GM19397 (cell line): Measurements from ENCODE around the gene LRRFIP1.
A peak's percentile ranks its signal among the peaks of the same experiment; 100 is the strongest.
"Not testable (repeated sequence)": the region's sequence is repeated elsewhere in the genome, so short reads cannot be mapped to it uniquely, and the experiment has no call there.

ENCODE experiments used
- ATAC-seq: cut with Tn5 transposase; IDR thresholded peaks from one replicate; pipeline ENCODE4 v1.9.1; 2021; ENCODE audit warnings: mild to moderate bottlenecking, moderate library complexity; ENCODE audit not compliant: unreplicated experiment

LRRFIP1 gene

GRCh38 chr2:237743024-237743423, 115.6 kb downstream of the LRRFIP1 start:
- ATAC-seq: no peak

DNA sequence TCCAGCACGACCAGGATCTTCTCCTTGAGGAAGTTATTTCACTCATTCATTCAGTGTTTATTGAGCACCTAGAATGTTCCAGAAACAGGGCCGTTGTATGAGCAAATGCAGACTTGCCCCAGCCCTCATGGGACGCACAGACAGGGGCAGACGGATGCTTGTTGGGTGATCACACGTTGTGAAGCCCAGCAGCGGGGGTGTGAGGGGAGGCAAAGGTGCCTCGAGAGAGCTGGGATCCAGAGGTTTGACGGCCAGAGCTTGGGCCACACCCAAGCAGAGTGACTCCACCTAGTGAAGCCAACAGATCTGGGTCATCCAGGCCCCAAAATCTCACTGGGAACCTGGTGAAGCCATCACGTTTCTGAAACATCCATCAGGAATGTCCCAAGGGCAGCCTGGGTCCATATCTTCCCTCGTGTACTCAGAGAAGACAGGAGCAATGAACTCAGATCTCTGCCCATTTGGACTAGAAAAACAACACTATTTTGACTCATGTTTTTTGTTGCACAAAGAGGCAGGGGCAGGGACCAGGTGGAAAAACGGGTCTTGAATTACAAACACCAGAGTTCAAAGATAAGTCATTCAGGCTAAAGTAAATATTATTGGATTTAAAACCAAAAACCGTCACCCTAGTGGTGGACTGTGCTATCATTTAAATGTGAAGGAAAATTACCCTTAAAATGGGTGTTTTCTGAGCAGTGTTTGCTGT, 116.3 kb downstream of the LRRFIP1 start:
- ATAC-seq: no peak

DNA sequence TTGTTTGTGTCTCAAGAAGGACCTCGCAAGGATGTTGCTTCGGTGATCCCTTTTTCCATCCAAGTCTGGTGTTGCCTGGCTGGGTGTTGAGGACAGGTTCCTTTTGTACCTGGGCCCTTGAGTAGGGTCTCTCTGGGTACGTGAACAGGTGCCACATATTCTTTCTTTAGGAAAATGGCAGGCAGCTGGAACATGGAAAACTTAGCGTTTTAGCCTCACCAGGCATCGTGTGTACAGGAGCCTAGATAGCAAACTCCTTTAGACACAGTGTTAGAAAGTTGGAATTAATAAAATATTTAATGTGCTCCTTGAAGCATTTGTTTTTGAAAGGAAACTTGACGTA, 116.9 kb downstream of the LRRFIP1 start:
- ATAC-seq: no peak

GRCh38 chr2:237744613-237745249, 117.3 kb downstream of the LRRFIP1 start:
- ATAC-seq: no peak

DNA sequence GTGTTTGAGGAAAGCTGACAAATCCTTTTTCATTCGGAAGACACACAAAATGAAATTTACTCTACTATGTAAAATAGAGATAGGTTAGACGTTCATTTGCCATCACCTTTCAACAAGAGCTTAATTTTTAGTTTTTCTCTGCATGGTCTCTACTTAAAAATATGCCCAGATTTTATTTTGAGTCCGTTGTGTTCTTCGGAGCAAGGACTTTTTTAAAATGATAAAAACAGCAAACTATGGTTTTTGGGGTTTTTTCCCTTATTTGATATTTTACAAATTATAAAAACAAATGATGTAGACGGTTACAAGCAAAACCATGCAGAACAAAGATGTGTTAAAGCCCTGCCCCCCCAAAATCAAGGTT, 117.8 kb downstream of the LRRFIP1 start:
- ATAC-seq: no peak

DNA sequence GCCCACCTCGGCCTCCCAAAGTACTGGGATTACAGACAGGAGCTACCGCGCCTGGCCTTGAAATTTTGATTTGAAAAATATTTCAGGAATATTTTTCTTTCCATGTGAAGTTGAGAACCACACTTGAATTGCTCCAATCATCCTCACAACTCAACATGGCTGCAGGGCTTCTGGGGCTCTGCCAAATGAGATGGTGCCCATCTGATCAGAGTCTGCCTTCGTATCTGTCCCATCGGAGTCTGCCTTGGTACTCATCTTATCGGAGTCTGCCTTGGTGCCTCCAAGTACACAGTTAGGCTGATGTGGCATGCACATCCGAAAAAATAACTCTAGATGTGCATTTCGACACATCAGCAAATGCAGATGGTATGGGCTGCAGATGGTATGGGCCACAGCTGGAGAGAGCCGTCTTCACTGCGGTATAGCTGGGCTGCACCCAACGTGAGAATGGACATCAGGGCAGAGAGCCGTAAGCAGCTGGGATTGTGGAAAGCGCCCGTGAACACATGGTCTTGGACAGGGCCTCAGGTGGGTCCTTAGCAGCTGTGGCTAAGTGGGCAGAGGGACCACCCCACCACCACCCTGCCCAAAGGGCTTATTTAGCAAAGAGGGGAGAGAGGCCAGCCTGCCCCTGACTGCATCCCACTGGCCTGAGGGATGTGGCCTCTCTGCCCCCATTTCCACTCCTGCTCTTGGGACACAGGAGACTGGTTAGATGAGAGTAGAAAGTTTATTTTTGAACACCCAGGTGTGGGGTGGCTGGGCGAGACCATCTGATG, 119.1 kb downstream of the LRRFIP1 start:
- ATAC-seq: no peak

DNA sequence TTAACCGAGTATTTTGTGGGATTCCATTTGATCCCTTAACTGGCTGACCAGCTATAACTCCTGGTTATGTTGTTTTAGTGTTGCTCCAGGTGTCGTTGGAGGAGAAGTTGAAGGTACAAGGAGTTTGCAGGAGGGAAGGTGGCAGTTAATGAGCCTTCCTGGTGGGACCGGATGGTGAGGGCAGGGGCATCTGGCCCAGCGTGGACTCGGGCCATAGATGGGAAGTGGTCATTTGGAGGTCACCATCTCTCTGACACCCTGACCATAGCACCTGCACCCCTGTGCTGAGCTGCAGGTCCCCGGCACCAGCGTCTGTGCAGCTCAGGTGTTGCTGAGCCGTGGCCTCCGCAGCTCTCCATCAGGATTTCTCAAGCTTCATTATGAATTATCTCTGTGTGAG, 119.8 kb downstream of the LRRFIP1 start:
- ATAC-seq: no peak

DNA sequence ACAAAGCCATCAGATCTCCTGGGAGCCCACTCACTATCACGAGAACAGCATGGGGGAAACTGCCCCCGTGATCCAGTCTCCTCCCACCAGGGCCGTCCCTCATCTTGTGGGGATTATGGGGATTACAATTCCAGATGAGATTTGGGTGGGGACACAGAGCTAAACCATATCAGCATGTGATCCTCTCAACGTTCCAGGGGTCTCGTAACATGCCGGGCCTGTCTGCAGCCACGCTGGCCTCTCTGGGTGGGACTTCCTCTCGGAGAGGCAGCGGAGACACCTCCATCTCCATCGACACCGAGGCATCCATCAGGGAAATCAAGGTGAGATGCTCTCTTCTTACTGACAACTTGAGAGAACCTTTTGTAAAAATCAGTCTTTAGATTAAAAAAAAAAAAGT, 121.6 kb downstream of the LRRFIP1 start:
- no peak for ATAC-seq

DNA sequence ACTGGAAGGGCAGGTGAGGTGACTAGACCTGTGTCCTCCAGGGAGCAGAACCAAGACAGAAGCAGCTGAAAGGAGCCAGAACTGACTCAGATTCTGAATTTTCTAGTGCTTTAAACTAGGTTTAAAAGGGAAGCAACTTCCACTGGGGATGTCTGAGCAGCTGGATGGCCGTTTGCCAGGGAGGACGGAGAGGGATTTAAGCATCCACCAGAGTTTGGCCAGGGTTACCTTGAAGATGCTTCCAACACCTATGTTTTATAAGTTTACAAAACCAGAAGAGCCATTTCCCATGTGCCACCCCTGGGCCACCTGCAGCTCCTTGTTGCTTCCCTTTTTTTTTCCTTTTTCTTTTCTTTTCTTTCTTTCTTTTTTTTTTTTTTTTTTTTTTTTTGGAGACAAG, 122.6 kb downstream of the LRRFIP1 start:
- ATAC-seq: no peak

DNA sequence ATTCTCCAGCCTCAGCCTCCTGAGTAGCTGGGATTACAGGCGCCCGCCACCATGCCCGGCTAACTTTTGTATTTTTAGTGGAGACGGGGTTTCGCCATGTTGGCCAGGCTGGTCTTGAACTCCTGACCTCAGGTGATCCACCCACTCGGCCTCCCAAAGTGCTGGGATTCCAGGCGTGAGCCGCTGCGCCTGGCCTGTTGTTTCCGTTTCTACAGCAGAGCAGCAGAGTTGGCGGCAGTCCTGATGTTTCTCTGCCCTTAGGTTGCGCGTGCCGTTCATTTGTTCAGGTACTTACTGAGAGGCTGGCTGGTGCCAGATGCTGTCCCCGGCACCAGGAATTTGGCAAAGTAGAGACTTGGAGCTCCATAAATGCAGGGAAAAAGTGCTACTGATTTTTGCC, 123.1 kb downstream of the LRRFIP1 start:
- ATAC-seq: not testable (repeated sequence)

DNA sequence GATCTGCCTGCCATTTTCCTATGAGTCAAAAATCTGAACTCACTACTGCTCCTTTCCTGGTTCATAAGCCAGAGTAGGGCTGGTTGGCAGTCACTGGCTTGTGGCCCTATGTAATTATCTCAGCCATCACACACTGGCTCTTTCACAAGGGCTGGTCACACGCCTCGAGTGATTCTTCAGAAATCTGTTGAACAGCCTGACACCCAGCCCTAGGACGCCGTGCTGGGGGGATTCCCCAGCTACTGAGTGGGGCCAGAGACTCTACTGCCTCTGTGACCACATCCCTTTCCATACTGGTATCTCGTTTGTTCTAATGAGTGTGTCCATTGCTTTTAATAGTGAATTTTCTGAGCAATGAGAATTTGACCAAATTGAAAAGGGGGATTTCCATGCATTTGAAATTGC, 125.4 kb downstream of the LRRFIP1 start:
- ATAC-seq: peak; percentile 97

- ATAC-seq: no peak
Measured at GRCh38 chr2:237754182-237754581, 126.8 kb downstream of the LRRFIP1 start.

DNA sequence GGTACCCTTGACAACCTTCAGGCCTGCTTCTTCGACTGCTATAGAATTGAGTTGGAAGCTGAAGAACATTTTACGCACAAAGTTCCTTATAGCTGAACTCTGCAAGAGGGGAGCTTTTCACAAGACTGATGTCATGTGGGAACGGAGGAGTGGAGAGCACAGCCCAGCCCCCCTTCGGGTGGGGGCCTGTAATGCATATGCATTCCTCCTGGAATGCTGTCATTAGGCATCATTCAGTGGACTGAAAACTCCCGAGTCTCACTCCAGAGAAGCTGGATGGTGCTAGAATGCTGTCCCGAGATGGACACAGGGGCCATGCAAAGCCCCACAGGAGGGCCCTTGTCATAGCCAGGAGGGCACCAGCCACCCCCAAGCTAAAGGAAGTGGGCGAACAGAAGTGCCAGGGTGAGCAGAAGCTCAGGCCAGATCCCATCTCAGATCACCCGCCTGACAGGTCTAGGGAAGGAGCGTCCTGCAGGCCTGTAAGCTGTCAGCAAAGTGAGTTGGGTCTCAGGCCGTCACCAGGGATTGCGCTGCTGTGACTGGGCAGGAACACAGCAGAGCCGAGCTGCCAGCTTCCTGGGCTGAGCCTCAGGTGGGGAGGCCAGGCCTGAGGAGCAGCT, 127.3 kb downstream of the LRRFIP1 start:
- no peak for ATAC-seq

GRCh38 chr2:237757616-237758015, 130.2 kb downstream of the LRRFIP1 start:
- ATAC-seq: no peak

DNA sequence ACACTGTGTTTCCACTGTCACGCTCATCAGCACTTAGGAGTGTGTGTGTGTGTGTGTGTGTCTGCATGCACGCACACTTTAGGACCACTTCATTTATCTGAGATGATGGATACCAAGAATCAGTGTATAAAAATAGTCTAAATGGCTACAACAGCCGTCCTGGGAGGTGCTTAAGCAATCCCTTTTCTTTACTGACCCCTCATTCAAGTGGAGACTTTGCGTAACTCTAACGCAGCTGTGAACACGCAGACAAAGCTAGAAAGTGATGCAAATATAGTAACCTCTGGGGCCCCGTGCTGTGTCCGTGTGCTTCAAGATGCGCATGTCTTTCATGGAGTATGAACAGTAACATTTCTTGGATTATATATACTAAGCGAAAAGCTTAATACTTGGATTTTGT, 130.8 kb downstream of the LRRFIP1 start:
- no peak for ATAC-seq

DNA sequence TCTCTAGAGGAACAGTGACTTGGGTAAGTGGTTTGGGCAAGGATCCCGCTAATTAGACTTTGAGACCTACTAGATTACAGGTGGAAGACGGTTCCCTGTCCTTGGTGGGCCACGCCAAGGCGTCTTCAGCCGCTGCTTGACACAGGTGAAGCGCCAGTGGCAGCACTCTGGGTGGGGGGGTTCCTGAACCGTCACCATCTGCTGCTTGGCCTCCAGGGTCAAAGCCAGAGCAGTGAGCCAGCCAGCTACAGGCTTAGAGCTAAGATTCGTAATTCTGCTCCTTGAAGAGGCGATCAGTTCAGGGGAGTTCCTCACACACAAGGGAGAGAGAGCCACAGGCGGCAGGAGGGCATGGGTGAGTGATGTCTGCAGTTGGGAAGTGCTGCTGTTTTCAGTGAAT, 131.8 kb downstream of the LRRFIP1 start:
- ATAC-seq: no peak

DNA sequence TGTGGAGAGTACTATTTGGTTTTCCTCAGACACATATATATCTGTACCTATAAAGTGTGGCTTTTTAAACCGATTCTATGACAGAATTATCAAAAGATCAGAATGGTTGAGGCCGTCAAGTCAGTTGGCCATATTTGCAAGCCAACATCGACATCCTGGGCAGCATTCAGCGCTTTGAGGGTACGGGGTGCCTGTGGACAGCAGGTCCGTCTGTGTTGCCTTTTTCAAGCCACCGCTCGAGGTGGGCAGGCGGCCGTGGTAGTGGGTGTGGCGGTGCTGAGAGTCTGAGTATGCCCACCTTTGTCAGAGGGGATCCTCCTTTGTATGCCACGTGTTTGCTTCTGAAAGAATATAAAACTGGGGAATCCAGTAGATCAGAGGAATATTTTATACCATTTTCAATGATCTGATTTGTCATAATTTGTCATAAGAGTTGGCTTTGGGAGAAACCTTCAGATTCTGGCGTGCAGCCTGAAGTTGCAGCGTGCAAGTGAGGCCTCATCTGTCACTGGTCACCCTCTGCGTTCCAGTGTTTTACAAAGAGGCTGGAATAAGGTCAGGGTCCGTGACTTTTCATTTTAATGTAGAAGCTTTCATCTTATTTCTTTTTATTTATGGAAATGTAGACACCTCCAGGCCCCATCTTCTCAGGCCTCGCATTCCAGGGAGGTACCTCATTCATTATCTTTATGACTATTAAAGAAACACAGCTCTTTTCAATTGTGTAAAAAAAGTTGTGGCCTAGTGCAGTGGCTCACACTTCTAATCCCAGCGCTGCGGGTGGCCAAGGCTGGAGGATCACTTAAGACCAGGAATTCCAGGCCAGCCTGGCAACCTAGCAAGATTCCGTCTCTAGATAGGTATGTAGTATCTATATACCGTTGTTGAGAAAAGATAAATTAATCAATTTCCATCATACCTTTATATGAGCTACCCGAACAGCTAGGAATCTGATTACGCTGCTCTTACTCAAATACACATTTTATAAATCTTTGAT, 133.4 kb downstream of the LRRFIP1 start:
- no peak for ATAC-seq

DNA sequence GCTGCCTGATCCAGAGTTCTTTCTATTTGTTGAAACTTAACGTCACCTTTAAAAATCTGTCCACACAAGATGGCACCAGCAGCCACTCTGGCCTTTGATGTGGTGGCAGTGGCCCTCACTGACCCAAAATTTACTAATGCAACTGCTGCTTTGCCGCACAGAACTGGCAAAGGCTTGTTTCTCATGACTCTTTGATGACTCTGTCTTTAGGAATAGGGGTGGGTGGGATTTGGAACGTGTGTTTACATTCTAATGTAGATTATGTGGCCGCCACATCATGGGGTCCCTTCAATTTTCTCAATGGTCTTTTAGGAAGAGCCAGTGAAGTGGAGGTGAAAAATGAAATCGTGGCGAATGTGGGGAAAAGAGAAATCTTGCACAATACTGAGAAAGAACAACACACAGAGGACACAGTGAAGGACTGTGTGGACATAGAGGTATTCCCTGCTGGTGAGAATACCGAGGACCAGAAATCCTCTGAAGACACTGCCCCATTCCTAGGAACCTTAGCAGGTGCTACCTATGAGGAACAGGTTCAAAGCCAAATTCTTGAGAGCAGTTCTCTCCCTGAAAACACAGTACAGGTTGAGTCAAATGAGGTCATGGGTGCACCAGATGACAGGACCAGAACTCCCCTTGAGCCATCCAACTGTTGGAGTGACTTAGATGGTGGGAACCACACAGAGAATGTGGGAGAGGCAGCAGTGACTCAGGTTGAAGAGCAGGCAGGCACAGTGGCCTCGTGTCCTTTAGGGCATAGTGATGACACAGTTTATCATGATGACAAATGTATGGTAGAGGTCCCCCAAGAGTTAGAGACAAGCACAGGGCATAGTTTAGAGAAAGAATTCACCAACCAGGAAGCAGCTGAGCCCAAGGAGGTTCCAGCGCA, 135.2 kb downstream of the LRRFIP1 start:
- ATAC-seq: not testable (repeated sequence)

DNA sequence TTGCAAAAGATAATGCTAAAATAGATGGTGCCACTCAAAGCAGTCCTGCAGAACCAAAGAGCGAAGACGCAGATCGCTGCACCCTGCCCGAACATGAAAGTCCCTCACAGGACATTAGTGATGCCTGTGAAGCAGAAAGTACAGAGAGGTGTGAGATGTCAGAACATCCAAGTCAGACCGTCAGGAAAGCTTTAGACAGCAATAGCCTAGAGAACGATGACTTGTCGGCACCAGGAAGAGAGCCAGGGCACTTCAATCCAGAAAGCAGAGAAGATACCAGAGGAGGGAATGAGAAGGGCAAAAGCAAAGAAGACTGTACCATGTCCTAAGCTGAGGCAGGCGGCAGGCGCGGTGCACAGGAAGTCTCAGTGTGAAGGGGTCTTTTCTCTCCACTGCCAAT, 136.4 kb downstream of the LRRFIP1 start:
- ATAC-seq: no peak

DNA sequence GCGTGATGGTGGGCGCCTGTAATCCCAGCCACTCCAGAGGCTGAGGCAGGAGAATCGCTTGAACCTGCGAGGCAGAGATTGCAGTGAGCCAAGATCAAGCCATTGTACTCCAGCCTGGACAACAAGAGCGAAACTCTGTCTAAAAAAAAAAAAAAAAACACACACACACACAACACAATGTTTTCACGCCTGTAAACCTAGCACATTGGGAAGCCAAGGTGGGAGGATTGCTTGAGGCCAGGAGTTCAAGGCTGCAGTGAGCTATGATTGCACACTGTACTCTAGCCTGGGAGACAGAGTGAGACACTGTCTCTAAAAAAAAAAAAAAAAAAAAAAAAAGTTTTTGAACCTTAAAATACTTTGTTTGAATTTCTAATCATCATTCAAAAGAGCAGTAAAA, 137.7 kb downstream of the LRRFIP1 start:
- not testable (repeated sequence) for ATAC-seq
